Cerebellar nuclear complex (tissue), 1 donor: ENCODE data around the gene E4F1.

ENCODE experiments used
- DNase-seq, 2 experiments: peaks; one replicate each; lab custom pipeline; 2025; lab: John Stamatoyannopoulos, UW

Gene E4F1, protein sequence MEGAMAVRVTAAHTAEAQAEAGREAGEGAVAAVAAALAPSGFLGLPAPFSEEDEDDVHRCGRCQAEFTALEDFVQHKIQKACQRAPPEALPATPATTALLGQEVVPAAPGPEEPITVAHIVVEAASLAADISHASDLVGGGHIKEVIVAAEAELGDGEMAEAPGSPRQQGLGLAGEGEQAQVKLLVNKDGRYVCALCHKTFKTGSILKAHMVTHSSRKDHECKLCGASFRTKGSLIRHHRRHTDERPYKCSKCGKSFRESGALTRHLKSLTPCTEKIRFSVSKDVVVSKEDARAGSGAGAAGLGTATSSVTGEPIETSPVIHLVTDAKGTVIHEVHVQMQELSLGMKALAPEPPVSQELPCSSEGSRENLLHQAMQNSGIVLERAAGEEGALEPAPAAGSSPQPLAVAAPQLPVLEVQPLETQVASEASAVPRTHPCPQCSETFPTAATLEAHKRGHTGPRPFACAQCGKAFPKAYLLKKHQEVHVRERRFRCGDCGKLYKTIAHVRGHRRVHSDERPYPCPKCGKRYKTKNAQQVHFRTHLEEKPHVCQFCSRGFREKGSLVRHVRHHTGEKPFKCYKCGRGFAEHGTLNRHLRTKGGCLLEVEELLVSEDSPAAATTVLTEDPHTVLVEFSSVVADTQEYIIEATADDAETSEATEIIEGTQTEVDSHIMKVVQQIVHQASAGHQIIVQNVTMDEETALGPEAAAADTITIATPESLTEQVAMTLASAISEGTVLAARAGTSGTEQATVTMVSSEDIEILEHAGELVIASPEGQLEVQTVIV

GRCh38 chr16:2223221-2223941 lies at the start of gene E4F1:
E4F1 (plus strand) TSS chr16:2223591; CDS start chr16:2223614, 23 bp downstream.
- DNase-seq, result peak; percentile 92 to 97

GRCh38 chr16:2173916-2174315 lies 49.5 kb upstream of the E4F1 start:
- DNase-seq, result no peak

- no peak for DNase-seq
Measured at GRCh38 chr16:2174396-2175131, 48.8 kb upstream of the E4F1 start.

- no peak for DNase-seq
Measured at GRCh38 chr16:2175454-2175853, 47.9 kb upstream of the E4F1 start.

- DNase-seq, result no peak
Measured at GRCh38 chr16:2176047-2176446, 47.3 kb upstream of the E4F1 start.

DNA sequence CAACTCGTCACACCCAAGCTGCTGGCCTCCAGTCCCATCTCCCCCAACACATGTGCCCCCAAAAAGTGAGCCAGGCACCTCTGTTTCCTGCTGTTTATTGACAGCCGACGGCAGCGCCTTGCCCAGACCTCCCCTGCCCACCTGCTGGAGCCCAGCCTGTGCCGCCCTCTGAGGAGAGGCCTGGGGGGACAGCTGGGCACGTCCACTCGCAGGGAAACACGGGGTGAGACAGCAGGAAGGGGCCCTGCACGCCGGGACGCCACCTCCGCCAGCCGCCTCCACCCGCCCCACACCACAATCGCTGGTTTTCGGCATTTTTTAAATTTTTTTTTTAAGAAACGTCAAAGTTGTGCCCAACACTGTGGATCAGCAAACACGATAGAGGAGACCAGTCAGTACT lies 46.3 kb upstream of the E4F1 start:
- DNase-seq, result no peak

DNA sequence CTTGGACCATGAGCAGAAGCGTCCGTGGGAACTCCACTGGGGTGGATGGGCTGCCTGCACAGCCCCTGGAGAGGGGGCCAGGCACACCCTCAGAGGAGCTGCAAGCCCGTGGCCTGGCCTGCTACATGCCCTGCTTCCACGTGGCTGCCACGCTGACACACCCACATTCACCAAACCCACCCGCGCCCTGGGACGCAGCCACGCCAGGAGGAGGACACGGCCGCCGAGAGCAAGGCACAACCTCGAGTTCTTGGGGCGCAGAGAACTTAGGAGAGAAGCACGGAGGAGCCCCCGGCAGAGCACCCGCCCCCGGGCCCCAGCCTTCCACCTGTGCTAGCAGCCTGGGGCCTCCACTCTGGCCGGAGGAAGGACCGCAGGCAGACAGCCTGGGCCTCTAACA lies 45.8 kb upstream of the E4F1 start:
- DNase-seq, result no peak

DNA sequence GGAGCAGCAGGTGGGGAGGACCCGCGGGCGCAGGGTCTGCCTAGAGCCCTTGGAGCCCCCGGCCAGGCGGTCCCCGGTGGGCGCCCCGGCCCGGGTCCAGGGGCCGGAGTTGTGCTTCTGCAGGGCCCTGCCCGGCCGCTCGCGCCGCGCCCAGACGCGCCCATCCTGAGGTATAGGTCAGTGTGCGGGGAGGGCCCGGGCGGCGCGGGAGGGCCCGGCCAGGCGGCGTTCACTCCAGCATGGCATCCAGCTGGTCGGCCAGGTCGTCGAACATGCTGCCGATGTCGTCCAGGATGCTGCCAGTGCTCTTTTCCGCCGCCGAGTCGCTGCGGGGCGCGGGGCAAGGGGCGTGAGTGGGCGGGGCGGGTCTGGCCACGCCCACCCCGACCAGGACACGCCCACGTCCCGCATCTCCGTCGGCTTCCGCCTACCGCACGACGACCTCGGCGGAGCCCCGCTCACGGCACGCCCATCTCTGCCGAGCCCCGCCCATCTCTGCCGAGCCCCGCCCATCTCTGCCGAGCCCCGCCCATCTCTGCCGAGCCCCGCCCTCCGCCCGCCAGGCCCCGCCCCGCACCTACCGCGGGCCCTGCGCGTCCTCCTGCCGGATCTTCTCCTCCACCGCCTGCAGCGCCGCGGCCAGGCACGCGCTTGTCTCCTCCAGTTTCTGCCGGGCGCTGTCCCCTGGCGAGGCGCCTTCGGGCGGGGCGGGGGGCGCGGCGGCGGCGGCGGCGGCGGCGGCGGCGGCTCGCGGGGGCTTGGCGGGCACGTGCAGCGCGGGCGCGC lies 44.9 kb upstream of the E4F1 start:
- DNase-seq, result no peak

DNA sequence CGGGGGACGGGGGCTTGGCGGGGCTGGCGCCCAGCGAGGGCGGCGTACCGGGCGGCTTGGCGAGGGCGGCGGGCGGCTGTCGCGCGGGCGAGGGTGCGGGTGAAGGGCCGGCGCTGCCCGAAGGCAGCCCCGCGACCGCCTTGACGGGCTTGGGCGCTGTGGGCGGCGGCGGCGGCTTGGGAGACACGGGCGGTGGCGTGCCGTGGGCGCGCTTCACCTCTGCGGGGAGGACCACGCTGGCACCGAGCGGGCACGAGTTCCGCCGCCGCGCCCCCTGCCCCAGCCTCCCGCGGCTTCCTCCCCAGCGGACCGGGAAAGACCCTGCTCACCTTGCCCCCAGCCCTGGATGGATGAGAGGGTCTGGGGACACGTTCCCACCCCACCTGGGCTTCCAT lies 44.3 kb upstream of the E4F1 start:
- DNase-seq, result no peak

- no peak for DNase-seq
Measured at GRCh38 chr16:2179576-2179975, 43.8 kb upstream of the E4F1 start.

GRCh38 chr16:2180461-2180860 lies 42.9 kb upstream of the E4F1 start:
- DNase-seq, result no peak

- no peak for DNase-seq
Measured at GRCh38 chr16:2180962-2181923, 42.1 kb upstream of the E4F1 start.

GRCh38 chr16:2181952-2182351 lies 41.4 kb upstream of the E4F1 start:
- DNase-seq, result no peak

- DNase-seq, result no peak
Measured at GRCh38 chr16:2183671-2184070, 39.7 kb upstream of the E4F1 start.

DNA sequence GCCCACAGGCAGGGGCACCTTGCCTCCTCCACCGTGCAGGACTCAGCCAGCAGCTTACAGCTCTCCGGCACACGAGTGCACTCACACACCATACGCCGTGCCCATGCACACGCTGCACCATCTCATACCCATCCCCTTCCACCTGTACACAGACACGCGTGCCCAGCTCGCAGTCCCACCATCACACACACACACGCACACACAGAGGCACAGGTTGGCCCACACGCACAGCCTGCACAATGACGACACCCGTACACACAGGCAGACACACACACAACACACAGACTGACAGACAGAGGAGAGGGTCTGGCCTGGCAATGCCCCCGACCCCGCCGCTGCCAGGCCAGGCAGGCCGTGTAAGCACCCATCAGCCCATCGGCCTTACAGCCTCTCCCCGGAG lies 39.0 kb upstream of the E4F1 start:
- DNase-seq, result no peak

DNA sequence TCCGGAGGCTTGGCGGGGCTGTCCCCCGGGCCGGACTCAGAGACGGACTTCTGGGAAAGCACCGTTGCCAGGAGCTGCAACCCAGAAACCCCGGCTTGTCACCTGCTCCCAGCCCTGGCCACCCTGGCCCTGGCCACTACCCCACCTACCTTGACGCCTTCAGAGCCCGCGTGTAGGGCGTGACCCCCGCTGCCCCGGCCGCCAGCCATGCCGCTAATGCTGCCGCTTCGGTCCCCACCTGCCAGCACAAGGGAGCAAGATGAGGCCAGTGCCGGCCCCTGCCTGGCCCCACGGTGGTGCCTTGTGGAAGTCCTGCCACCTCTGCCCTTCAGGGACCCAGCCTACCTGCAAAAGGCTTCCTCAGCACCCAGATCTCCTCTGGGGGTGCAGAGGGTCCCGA lies 38.4 kb upstream of the E4F1 start:
- DNase-seq, result no peak

DNA sequence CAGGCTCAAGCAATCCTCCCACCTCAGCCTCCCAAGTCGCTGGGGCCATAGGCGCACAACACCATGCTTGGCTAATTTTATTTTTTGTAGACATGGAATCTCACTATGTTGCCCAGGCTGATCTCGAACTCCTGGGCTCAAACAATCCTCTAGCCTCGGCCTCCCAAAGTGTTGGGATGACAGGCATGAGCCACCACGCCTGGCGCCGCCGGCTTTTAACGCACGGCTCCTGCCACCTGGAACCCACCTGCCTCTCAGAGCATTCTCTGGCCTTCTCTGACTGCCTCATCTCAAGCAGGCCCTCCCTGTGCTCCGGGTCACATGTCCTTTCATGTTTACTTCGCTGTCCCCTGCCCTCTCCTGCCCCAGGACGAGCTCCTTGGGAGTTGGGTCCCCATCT lies 37.3 kb upstream of the E4F1 start:
- DNase-seq, result no peak

- DNase-seq, result no peak
Measured at GRCh38 chr16:2186505-2186904, 36.9 kb upstream of the E4F1 start.

GRCh38 chr16:2187212-2187611 lies 36.2 kb upstream of the E4F1 start:
- no peak for DNase-seq

- no peak for DNase-seq
Measured at GRCh38 chr16:2188395-2188794, 35.0 kb upstream of the E4F1 start.
